PC-3 (cell line): ENCODE data around the gene FAM81A.

Experiments used
- CTCF ChIP-seq: fragments of 300-600 bp; sonication (generic); conservative IDR thresholded peaks from 2 replicates; pipeline ENCODE4 v1.5.1; 2017; ENCODE audit warnings: antibody characterized with exemption, low read depth, mild to moderate bottlenecking, low read length
- EZH2 ChIP-seq: fragments of 300-600 bp; sonication (generic); IDR thresholded peaks from one replicate; pipeline ENCODE4 v1.6.1; 2017; ENCODE audit warnings: antibody characterized with exemption, mild to moderate bottlenecking, low read length; ENCODE audit not compliant: unreplicated experiment

- TF ChIP-seq EZH2 (no peak), CTCF (no peak)
Measured at GRCh38 chr15:59555696-59556095, 117.7 kb downstream of the FAM81A start.
